CD4-positive, CD25-positive, alpha-beta regulatory T cell (primary cell): Measurements from ENCODE around the gene SETD7. TPM values are rescaled to one million over a fixed set of nuclear protein-coding genes. Genes with fewer than 3 reads are reported as not detected.
A peak's percentile ranks its signal among the peaks of the same experiment; 100 is the strongest.
"Not testable (repeated sequence)": the region's sequence is repeated elsewhere in the genome, so short reads cannot be mapped to it uniquely, and the experiment has no call there.

Experiments
- ATAC-seq, 2 donors: fragments of 150-1000 bp; cut with Tn5 transposase; one replicate each; pipeline ENCODE4 v1.10.0; 2021; ENCODE audit warnings: low read depth in 2 of 2, moderate number of reproducible peaks in 2 of 2, moderate library complexity in 1 of 2
- DNase-seq, 3 donors: peaks; one replicate each; pipeline versions ENCODE4 v3.0.0 to v3.0.0-alpha.2; 2012 to 2022; ENCODE audit warnings: mixed read lengths in 1 of 3
- H3K27ac ChIP-seq: one replicate; pipeline ENCODE4 v1.7.0; 2013; ENCODE audit warnings: mild to moderate bottlenecking, low read length; ENCODE audit not compliant: insufficient read depth, poor library complexity, severe bottlenecking
- H3K27me3 ChIP-seq: one replicate; pipeline ENCODE4 v1.7.0; 2013; ENCODE audit warnings: low read length; ENCODE audit not compliant: control insufficient read depth, insufficient read depth
- H3K36me3 ChIP-seq: one replicate; pipeline ENCODE4 v1.7.0; 2013; ENCODE audit warnings: mild to moderate bottlenecking, low read length, moderate library complexity; ENCODE audit not compliant: control insufficient read depth, insufficient read depth
- H3K4me1 ChIP-seq: 2 replicates; pipeline ENCODE4 v1.7.0; 2013; ENCODE audit warnings: mild to moderate bottlenecking, low read length; ENCODE audit not compliant: insufficient read depth, control insufficient read depth, poor library complexity, severe bottlenecking
- H3K4me3 ChIP-seq: one replicate; pipeline ENCODE4 v1.7.0; 2013; ENCODE audit warnings: low read depth, mild to moderate bottlenecking, low read length, moderate library complexity
- H3K9me3 ChIP-seq, 2 experiments: 1 replicate in 1 of 2; 2 replicates in 1 of 2; pipeline ENCODE4 v1.7.0; 2013; ENCODE audit warnings: low read length in 2 of 2, mild to moderate bottlenecking in 1 of 2, moderate library complexity in 1 of 2; ENCODE audit not compliant: control insufficient read depth in 2 of 2
- H3K27ac Mint-ChIP-seq, 3 donors: one replicate each; pipeline ENCODE4 v1.8.0; 2020 to 2022; ENCODE audit warnings: mild to moderate bottlenecking in 3 of 3, mixed read lengths in 3 of 3, moderate library complexity in 2 of 3
- H3K27me3 Mint-ChIP-seq: one replicate; pipeline ENCODE4 v1.8.0; 2022; ENCODE audit warnings: mild to moderate bottlenecking, mixed read lengths
- H3K36me3 Mint-ChIP-seq: one replicate; pipeline ENCODE4 v1.8.0; 2020; ENCODE audit warnings: mixed read lengths
- H3K4me1 Mint-ChIP-seq, 4 donors: one replicate each; pipeline ENCODE4 v1.8.0; 2020 to 2022; ENCODE audit warnings: mixed read lengths in 4 of 4, mild to moderate bottlenecking in 1 of 4
- H3K4me3 Mint-ChIP-seq, 4 donors: one replicate each; pipeline ENCODE4 v1.8.0; 2020 to 2022; ENCODE audit warnings: mild to moderate bottlenecking in 4 of 4, mixed read lengths in 4 of 4, moderate library complexity in 3 of 4
- H3K9me3 Mint-ChIP-seq, 7 donors: one replicate each; pipeline ENCODE4 v1.8.0; 2020 to 2022; ENCODE audit warnings: mixed read lengths in 7 of 7, mild to moderate bottlenecking in 3 of 7, moderate library complexity in 2 of 7
- polyA plus RNA-seq, 4 donors: library from polyadenylated mRNA; unstranded; fragments of 300-500 nt; fragmentation: Illumina TruSeq; gene quantifications; one replicate each; pipeline ENCODE4 v1.2.3, GENCODE V29; 2021
- total RNA-seq: library from RNA; stranded (reverse); gene quantifications from one replicate; pipeline ENCODE4 v1.2.3, GENCODE V29; 2022

SETD7 gene
- total and polyA plus RNA-seq, 5 donors from 2014 or later, result 8.9 to 50.8 (median 10.7) TPM

DNA sequence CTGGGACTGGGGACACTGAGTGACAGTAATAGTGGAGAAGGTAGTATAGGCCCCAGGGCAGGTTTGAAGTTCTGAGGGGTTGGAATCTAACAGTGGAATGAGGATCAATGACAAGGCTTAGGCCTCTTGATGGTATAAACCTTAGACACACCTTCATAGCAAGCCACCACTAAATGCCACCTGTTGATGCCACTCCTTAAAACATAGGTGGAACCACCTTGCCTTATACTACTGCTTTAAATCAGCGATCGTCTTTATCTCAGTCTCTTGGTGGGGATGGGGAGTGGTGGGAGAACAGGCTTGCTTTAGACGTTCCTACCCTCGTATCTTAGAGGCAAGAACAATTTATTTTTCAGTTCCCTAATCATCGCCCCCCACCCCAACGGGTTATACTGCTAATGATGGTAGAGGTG lies 100.9 kb downstream of the SETD7 start:
- Histone ChIP-seq H3K36me3 (peaks cover 3% of the 10 kb centered on the region), H3K27ac (no peak overlapping the region)
- H3K4me1 Mint-ChIP-seq, result peaks cover 37 to 80% (median 70%) of the 10 kb centered on the region in 4 donors

DNA sequence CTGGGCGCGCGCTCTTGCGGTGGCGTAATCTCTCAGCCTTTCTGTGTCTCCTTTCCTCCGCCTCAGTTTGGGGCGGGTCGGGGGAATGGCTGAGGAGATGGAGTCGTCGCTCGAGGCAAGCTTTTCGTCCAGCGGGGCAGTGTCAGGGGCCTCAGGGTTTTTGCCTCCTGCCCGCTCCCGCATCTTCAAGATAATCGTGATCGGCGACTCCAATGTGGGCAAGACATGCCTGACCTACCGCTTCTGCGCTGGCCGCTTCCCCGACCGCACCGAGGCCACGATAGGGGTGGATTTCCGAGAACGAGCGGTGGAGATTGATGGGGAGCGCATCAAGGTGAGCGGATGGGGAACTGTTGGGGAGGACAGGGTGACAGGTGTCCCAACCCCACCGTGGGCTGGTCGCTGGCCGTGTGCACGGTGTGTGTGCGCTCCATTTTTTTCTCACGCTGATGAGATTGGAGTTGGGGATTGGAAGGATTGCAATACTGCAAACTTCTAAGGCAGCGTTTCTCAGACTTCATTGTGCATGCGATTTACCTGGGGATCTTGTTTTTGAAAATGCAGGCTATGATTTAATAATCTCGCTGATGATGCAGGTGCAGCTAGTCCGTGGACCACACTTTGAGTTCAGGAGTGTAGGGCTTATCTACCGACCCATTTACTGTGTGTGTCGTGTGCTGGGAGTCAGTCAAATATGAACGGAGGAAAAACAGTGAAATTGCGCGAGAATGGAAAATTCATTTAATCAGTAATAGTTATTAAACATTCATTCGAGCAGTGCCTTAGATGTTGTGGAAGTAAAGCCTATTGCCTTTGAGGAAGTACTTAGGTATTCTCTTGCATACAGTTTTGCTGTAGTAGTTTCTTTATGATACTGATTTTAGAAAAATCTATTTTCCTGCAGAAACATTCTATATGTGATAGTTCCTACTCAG lies 101.6 kb downstream of the SETD7 start, which contains the start of gene RAB33B:
TSS of gene RAB33B (plus strand) at position 11 of the 935 bp plus-strand sequence. CDS start at position 86, 75 bp downstream.
- DNase-seq, result no peak
- Histone ChIP-seq H3K4me3 (peak within 1 kb of the TSS; percentile 91), H3K9me3 (no peaks in the 10 kb centered on the region), H3K4me1 (peaks cover 48% of the 10 kb centered on the region), H3K27me3 (no peaks in the 10 kb centered on the region), H3K27ac (peak within 1 kb of the TSS; percentile 97), H3K36me3 (peaks cover 3% of the 10 kb centered on the region)
- H3K4me3 Mint-ChIP-seq, result peak within 1 kb of the TSS; percentile 96 to 99 (median 98)
- peaks cover 32 to 74% (median 66%) of the 10 kb centered on the region in 4 donors for H3K4me1 Mint-ChIP-seq
- no peaks in the 10 kb centered on the region for H3K9me3 Mint-ChIP-seq
- H3K36me3 Mint-ChIP-seq, result peaks cover 5% of the 10 kb centered on the region
- peaks cover 9% of the 10 kb centered on the region for H3K27me3 Mint-ChIP-seq
- no peak for ATAC-seq
- peak within 1 kb of the TSS; percentile 99 to 100 (median 100) for H3K27ac Mint-ChIP-seq

More for the DNA sequence above, 100.9 kb downstream of the SETD7 start:
- Histone ChIP-seq H3K4me3 (peak overlapping the region; percentile 91), H3K4me1 (peaks cover 48% of the 10 kb centered on the region), H3K9me3 (no peaks in the 10 kb centered on the region), H3K27me3 (no peaks in the 10 kb centered on the region)
- peaks cover 9% of the 10 kb centered on the region for H3K27me3 Mint-ChIP-seq
- no peaks in the 10 kb centered on the region for H3K9me3 Mint-ChIP-seq
- no peak for ATAC-seq
- H3K4me3 Mint-ChIP-seq, result peak overlapping the region; percentile 96 to 99 (median 98)
- H3K27ac Mint-ChIP-seq, result peak overlapping the region; percentile 89 to 100 (median 100)
- H3K36me3 Mint-ChIP-seq, result peaks cover 9% of the 10 kb centered on the region
- DNase-seq, result no peak

DNA sequence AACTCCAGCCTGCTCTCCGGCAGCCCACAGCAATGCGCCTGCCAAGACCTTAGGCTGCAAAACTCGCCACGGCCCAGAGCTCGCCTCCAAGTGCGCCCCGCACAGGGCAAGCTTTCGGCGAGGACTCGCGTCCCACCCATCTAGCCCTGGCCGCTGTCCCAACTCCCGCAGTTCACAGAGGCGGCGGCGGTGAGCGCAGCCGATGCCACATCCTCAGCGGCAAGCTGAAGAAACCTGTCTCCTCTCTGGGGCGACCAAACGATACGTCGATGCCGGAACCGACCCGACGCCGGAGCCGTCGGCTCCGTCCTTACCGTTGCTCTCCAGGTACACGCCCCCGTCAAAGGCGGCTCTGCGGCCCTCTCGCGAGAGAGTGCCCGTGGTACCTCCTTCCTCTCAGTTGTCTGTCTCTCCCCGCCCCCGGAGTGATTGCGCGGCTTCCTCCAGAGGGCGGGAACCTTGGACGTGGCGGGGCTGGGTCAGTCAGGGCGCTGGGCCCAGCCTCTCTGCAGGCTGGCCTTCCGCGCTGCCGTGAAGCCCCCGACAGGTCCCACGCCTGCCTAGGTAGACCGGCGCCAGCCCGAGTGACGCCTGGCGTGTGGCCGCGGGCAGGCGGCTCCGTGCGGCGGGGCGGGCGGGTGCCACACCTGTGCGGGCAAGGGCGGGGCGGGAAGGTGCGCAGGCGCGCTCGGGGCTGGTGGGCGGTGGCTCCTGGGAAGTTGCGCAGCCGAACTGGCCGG lies 102.5 kb downstream of the SETD7 start:
- Mint-ChIP-seq H3K4me1 (peaks cover 26 to 70% (median 63%) of the 10 kb centered on the region in 4 donors), H3K27me3 (peaks cover 9% of the 10 kb centered on the region), H3K9me3 (no peaks in the 10 kb centered on the region), H3K27ac (peak overlapping the region; percentile 99 to 100 (median 100)), H3K36me3 (peaks cover 7% of the 10 kb centered on the region), H3K4me3 (peak overlapping the region; percentile 96 to 99 (median 98))
- Histone ChIP-seq H3K4me3 (peak overlapping the region; percentile 91), H3K27ac (peak overlapping the region; percentile 97), H3K36me3 (no peaks in the 10 kb centered on the region), H3K9me3 (no peaks in the 10 kb centered on the region), H3K27me3 (no peaks in the 10 kb centered on the region), H3K4me1 (peaks cover 48% of the 10 kb centered on the region)
- ATAC-seq (peak; percentile 89 to 90), DNase-seq (peak; percentile 95 to 98 (median 98))

DNA sequence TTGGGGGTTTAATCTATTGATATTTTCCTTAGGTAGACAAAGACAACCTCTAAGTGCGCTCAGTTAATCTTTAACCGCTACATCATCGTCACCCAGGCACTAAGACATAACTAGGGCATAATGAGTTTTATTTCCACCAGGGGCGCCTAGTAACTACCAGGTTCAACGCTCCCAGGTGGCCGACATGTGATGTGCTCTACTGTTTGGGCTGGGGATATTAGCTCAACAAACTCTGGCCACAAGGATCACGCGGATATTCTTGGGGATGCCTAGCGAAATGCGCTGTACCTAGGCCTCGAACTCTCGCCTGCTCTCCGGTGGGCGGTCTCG lies 103.0 kb downstream of the SETD7 start:
- peaks cover 43% of the 10 kb centered on the region for H3K4me1 ChIP-seq
- Mint-ChIP-seq H3K27ac (peak overlapping the region; percentile 99 to 100 (median 100)), H3K9me3 (no peaks in the 10 kb centered on the region), H3K36me3 (peaks cover 4% of the 10 kb centered on the region), H3K4me3 (peak overlapping the region; percentile 96 to 99 (median 98)), H3K27me3 (peaks cover 9% of the 10 kb centered on the region), H3K4me1 (peaks cover 27 to 66% (median 58%) of the 10 kb centered on the region in 4 donors)
- peak overlapping the region; percentile 90 for H3K4me3 ChIP-seq
- no peaks in the 10 kb centered on the region for H3K36me3 ChIP-seq
- H3K27ac ChIP-seq, result peak overlapping the region; percentile 97
- peak; percentile 54 to 58 for ATAC-seq
- peak; percentile 62 to 91 (median 83) for DNase-seq
- H3K27me3 ChIP-seq, result no peaks in the 10 kb centered on the region
- H3K9me3 ChIP-seq, result no peaks in the 10 kb centered on the region

DNA sequence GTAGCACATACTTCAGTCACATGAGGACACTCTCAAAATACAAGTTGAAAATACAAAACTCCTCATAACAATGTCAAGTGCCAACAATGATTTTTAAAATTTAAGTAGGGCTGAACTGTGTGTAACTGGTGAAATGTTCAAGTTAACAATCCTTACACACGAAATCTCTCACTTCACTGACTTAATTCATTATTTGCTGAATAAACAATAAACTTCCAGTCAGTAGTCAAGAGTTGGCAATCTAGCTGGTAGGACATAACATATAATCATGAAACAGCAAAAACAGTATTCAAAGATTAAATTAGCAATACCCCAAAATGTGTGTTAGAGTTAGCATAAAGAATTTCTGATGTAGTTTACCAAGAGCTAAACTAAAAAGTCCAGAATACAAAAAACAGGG lies 104.0 kb downstream of the SETD7 start:
- no peak overlapping the region for H3K4me3 ChIP-seq
- no peaks in the 10 kb centered on the region for H3K36me3 ChIP-seq
- no peaks in the 10 kb centered on the region for H3K27me3 ChIP-seq
- Mint-ChIP-seq H3K27ac (peak overlapping the region; percentile 99 to 100 (median 100)), H3K4me1 (peaks cover 23 to 57% (median 50%) of the 10 kb centered on the region in 4 donors), H3K36me3 (peaks cover 4% of the 10 kb centered on the region), H3K4me3 (peak overlapping the region in 3 of 4 donors; percentile 23 to 98 (median 96)), H3K27me3 (peaks cover 9% of the 10 kb centered on the region), H3K9me3 (peaks cover 0 to 1% (median 0%) of the 10 kb centered on the region in 7 donors)
- peak overlapping the region; percentile 97 for H3K27ac ChIP-seq
- DNase-seq (no peak), ATAC-seq (no peak)
- H3K4me1 ChIP-seq, result peaks cover 35% of the 10 kb centered on the region
- H3K9me3 ChIP-seq, result no peaks in the 10 kb centered on the region

DNA sequence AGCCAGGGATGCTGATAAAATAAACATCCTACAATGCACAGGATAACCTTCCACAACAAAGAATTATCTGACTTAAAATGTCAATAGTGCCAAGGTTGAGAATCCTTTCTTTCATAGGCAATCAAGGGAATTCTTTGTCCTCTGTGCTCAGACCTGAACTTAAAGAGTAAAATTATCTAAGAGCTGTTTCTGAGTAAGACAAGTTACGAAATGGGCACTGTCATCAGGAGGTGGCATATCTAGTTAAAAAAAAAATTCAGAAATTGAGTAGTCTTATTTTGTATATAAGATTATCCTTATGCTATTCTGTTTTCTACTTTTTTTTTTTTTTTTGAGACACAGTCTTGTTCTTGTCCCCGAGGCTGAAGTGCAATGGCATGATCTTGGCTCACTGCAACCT lies 105.4 kb downstream of the SETD7 start:
- no peaks in the 10 kb centered on the region for H3K9me3 ChIP-seq
- H3K27ac ChIP-seq, result no peak overlapping the region
- Mint-ChIP-seq H3K9me3 (peaks cover 0 to 2% (median 0%) of the 10 kb centered on the region in 7 donors), H3K27me3 (peaks cover 9% of the 10 kb centered on the region), H3K4me1 (peaks cover 13 to 44% (median 39%) of the 10 kb centered on the region in 4 donors), H3K27ac (peak overlapping the region in 1 of 3 donors; percentile 9), H3K4me3 (peak overlapping the region in 2 of 4 donors; percentile 33 to 53), H3K36me3 (peaks cover 8% of the 10 kb centered on the region)
- no peaks in the 10 kb centered on the region for H3K36me3 ChIP-seq
- no peak overlapping the region for H3K4me3 ChIP-seq
- H3K27me3 ChIP-seq, result no peaks in the 10 kb centered on the region
- ATAC-seq (no peak), DNase-seq (no peak)
- peaks cover 21% of the 10 kb centered on the region for H3K4me1 ChIP-seq

DNA sequence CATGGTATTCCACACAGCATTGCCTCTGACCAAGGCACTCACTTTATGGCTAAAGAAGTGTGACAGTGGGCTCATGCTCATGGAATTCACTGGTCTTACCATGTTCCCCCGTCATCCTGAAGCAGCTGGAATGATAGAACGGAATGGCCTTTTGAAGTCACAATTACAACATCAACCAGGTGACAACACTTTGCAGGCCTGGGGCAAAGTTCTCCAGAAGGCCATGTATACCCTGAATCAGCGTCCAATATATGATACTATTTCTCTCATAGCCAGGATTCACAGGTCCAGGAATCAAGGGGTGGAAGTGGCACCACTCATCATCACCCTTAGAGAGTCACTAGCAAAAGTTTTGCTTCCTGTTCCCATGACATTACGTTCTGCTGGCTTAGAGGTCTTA lies 108.9 kb downstream of the SETD7 start:
- not testable (repeated sequence) for H3K27ac ChIP-seq, H3K4me1 ChIP-seq, H3K4me3 Mint-ChIP-seq, DNase-seq, H3K36me3 ChIP-seq, H3K9me3 Mint-ChIP-seq, ATAC-seq, H3K27me3 ChIP-seq, H3K9me3 ChIP-seq, H3K27me3 Mint-ChIP-seq, H3K4me3 ChIP-seq, H3K27ac Mint-ChIP-seq
- Mint-ChIP-seq H3K4me1 (peaks cover 12 to 21% (median 13%) of the 10 kb centered on the region in 4 donors), H3K36me3 (peaks cover 11% of the 10 kb centered on the region)
